Activated CD4-positive, alpha-beta T cell treated with anti-CD3 and anti-CD28 coated beads, Interleukin-2, amount 10 ng/mL, durations not matched to agents 24 days and 14 days (primary cell): ENCODE measurements around the gene DIP2C. TPM values are rescaled to one million over a fixed set of nuclear protein-coding genes. Genes with fewer than 3 reads are reported as not detected.
"Not testable (repeated sequence)": the region's sequence is repeated elsewhere in the genome, so short reads cannot be mapped to it uniquely, and the experiment has no call there.

Experiments used
- DNase-seq: peaks from one replicate; pipeline ENCODE4 v3.0.0; 2022
- H3K27ac Mint-ChIP-seq: one replicate; pipeline ENCODE4 v1.8.0; 2022; ENCODE audit warnings: mild to moderate bottlenecking, mixed read lengths
- H3K27me3 Mint-ChIP-seq: one replicate; pipeline ENCODE4 v1.8.0; 2022; ENCODE audit warnings: mixed read lengths
- H3K36me3 Mint-ChIP-seq: one replicate; pipeline ENCODE4 v1.8.0; 2022; ENCODE audit warnings: low read depth, mild to moderate bottlenecking, mixed read lengths
- H3K4me1 Mint-ChIP-seq: one replicate; pipeline ENCODE4 v1.8.0; 2021; ENCODE audit warnings: mixed read lengths
- H3K4me3 Mint-ChIP-seq: one replicate; pipeline ENCODE4 v1.8.0; 2022; ENCODE audit warnings: mild to moderate bottlenecking, moderate library complexity, mixed read lengths
- H3K9me3 Mint-ChIP-seq: one replicate; pipeline ENCODE4 v1.8.0; 2021; ENCODE audit warnings: mixed read lengths
- intact Hi-C: fragments of 100-400 bp; cut with micrococcal nuclease; formaldehyde crosslinking; loops from one replicate; pipeline ENCODE4 v1.15.1; 2023
- total RNA-seq: library from RNA; stranded (reverse); gene quantifications from 2 replicates; pipeline ENCODE4 v1.2.3, GENCODE V29; 2022

DIP2C gene
- total RNA-seq, 1 donor from 2014 or later: 1.4 TPM

DNA sequence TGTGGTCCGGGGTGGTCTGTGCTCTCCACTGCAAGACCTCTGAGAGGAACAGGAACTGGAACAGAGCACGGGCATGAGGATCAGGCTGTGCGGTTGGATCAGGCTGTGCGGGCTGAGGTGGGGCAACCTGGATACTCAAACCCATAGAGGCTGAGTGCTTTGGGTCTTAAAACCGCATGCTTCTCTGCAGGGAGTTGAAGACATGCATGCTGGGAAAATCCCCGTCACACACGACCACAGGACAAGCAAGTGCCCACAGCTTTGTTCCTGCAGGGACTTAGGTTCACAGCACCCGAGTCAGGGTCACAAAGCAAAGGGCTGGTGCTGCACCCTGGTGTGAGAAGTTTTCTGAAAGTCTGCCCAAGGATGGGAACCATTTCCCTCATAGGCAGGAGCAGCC, 333.0 kb downstream of the DIP2C start:
- Mint-ChIP-seq H3K36me3 (no peaks in the 10 kb centered on the region), H3K9me3 (no peaks in the 10 kb centered on the region), H3K27me3 (no peaks in the 10 kb centered on the region), H3K4me1 (peaks cover 1% of the 10 kb centered on the region), H3K4me3 (no peak overlapping the region), H3K27ac (no peak overlapping the region)
- DNase-seq: no peak
- intact Hi-C loops: no loop called here

DNA sequence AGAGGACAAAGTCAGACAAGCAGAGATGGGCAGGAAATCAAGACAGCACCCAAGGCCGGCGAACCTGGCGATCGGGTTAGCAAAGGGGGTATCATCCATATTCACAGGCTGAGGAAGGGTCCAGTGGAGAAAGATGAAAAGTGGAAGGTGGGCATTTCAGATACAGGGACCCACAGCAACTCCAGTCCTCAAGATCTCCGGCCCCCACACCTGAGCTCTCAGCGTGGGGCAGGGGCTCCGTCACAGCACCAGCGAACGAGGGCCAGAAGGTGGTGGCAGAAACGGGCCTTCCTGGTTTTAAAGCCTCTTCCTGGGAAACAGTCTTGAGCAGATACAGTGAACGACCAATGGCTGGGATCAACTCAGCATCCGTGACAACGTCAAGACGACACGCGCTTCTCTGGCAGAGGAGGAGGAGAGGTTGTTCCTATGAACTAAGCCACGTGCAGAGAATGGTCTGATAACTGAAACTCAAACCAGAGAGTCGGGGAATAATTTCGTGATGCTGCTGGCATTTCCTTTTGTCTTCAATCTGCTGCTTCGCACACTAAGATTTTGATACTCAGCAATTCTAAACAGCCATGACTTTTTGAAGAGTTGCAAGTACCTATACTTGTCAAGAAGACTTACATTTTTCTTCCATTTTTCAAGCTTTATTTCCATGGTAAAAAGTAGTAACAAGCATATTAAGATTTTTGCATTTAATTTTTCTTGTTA, 334.4 kb downstream of the DIP2C start:
- no peaks in the 10 kb centered on the region for H3K9me3 Mint-ChIP-seq
- peaks cover 1% of the 10 kb centered on the region for H3K4me1 Mint-ChIP-seq
- no peak overlapping the region for H3K4me3 Mint-ChIP-seq
- intact Hi-C loops: no loop called here
- H3K27ac Mint-ChIP-seq: no peak overlapping the region
- no peak for DNase-seq
- H3K36me3 Mint-ChIP-seq: no peaks in the 10 kb centered on the region
- H3K27me3 Mint-ChIP-seq: no peaks in the 10 kb centered on the region

DNA sequence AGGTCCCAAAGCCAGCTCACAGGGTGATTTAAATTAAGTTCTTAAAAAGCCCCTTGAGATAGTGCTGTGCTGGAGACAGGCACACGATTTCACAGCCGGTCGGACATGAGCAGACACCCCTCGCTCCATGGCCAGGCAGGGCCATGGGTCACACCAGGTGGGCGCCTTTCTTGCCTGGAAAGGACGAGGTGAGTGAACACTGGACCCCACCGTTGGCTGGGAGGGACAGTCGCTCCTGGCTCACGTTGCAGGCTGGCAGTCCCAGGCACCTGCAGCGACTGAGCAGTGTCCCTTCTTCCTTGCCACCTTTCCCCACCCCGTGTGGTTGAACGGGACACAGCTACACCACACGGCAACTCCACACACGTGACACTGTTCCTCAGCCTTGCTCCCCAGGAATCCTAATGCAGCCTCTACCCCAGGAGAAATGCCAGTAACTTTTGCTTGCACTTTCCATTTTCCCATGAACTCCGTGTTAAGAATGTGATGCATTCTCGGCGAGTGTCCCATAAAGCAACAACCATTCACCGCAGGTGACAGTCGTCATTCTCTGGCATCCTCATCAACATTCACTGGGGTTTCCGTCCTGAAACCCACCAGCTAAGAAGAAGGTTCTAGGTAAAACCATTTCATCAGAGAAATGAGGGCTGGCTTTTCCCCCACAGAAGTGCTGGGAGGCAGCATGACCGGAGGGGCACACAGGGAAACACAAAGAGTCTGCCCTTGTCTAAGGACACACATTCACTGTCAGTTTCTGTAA, 336.8 kb downstream of the DIP2C start:
- intact Hi-C loops: no loop called here
- no peak overlapping the region for H3K4me3 Mint-ChIP-seq
- peaks cover 1% of the 10 kb centered on the region for H3K4me1 Mint-ChIP-seq
- no peaks in the 10 kb centered on the region for H3K27me3 Mint-ChIP-seq
- no peak overlapping the region for H3K27ac Mint-ChIP-seq
- H3K9me3 Mint-ChIP-seq: no peaks in the 10 kb centered on the region
- DNase-seq: no peak
- H3K36me3 Mint-ChIP-seq: peaks cover 3% of the 10 kb centered on the region

DNA sequence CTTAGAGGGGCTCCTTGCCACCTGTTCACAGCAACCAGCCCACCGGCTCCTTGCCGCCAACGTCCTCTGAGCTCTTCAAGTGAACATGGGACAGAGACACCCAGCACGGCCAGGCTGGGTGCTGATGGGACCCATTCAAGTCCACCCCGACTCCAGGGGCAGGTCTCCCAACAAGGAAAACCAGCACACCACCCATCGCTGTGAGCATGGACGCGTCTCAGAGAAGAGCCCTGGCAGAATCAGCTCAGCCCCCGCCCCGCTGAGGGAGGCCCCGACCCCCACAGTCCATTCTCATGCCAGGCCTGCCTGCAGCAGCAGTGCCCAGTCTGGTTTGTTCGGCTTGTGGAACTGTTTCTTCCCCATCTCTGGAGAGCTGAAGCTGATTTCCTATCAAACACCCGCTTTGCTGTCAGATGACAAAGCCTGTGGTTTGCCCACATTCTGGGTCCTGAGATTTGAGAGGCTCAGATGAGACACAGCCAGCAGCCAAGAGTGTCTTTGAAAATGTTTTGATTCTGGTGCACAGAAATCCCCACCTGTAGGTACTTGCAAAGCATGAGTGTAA, 337.6 kb downstream of the DIP2C start:
- Mint-ChIP-seq H3K27me3 (no peaks in the 10 kb centered on the region), H3K4me1 (peaks cover 1% of the 10 kb centered on the region), H3K9me3 (no peaks in the 10 kb centered on the region), H3K4me3 (no peak overlapping the region), H3K27ac (no peak overlapping the region), H3K36me3 (peaks cover 6% of the 10 kb centered on the region)
- intact Hi-C loops: no loop called here
- peak; percentile 65 for DNase-seq

DNA sequence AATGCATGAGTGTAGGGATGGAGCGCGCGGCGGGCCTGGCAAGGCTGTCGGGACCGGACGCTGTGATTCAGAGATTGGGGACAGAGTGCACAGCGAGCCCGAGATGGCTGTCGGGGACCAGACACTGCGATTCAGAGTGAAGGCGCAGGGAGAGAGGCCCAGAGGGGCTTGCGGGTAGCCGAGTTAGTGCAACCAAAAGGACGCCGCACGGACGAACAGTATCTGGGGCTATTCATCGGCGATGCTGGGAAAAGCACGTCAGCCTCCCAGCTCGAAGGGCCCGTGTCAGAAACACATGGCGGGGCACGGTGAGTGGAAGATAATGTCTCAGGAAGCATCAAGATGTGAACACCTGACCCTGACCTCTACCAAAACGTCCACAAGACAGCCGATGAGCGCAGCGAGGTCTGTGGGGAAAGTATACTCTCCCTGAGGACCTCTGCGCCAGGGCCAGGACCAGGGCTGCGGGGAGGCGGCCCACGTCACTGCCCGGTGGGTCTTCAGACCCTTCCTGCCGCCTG, 338.4 kb downstream of the DIP2C start:
- intact Hi-C loops: no loop called here
- Mint-ChIP-seq H3K9me3 (no peaks in the 10 kb centered on the region), H3K27me3 (no peaks in the 10 kb centered on the region), H3K27ac (no peak overlapping the region), H3K4me1 (peaks cover 1% of the 10 kb centered on the region), H3K4me3 (no peak overlapping the region), H3K36me3 (peaks cover 6% of the 10 kb centered on the region)
- DNase-seq: no peak

DNA sequence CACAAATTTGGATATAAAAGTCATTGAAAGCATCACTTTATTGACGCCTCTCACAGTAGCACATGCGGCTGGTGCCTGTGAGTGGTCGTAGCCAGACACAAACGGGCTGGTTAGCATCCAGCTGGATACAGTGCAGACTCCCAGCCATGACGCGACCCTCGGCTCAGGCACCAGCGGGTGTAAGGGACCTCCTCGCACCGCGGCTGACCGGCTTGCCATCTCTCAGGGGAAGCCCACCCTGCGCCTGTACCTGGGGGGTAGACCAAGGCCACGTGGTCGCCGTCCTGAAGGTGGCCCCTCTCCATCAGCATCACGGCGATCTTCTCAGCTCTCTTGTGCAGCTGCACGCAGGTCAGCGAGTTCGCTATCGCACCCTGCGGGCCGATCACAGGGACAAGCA, 340.4 kb downstream of the DIP2C start:
- no peak overlapping the region for H3K4me3 Mint-ChIP-seq

DNA sequence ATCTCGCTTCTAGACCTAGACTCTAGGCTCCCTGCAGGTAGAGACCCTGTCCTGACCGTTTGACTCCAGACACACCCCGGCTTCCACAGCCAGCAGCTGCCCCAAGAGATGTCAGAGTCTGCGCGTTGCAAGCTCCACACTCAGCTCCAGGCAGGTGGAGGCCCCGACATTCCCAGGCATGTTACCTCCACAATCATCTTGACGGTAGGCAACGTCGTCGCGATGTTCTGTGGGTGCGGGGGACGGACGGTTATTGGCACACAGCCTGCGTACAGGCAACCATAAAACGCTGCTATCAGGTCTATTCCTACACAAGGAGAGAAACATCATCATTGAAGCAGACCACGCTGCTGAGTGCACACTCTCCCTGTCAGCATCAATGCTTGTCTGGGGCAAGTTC, 341.0 kb downstream of the DIP2C start:
- H3K4me1 Mint-ChIP-seq: peaks cover 1% of the 10 kb centered on the region
- no peak overlapping the region for H3K27ac Mint-ChIP-seq
- peaks cover 6% of the 10 kb centered on the region for H3K36me3 Mint-ChIP-seq
- no peak overlapping the region for H3K4me3 Mint-ChIP-seq
- no peaks in the 10 kb centered on the region for H3K27me3 Mint-ChIP-seq
- no peak for DNase-seq
- H3K9me3 Mint-ChIP-seq: no peaks in the 10 kb centered on the region
- intact Hi-C loops: no loop called here

More for the DNA sequence above, 340.4 kb downstream of the DIP2C start:
- H3K4me1 Mint-ChIP-seq: peaks cover 1% of the 10 kb centered on the region
- H3K36me3 Mint-ChIP-seq: peaks cover 6% of the 10 kb centered on the region
- H3K9me3 Mint-ChIP-seq: no peaks in the 10 kb centered on the region
- intact Hi-C loops: no loop called here
- DNase-seq: no peak
- no peaks in the 10 kb centered on the region for H3K27me3 Mint-ChIP-seq
- H3K27ac Mint-ChIP-seq: no peak overlapping the region

DNA sequence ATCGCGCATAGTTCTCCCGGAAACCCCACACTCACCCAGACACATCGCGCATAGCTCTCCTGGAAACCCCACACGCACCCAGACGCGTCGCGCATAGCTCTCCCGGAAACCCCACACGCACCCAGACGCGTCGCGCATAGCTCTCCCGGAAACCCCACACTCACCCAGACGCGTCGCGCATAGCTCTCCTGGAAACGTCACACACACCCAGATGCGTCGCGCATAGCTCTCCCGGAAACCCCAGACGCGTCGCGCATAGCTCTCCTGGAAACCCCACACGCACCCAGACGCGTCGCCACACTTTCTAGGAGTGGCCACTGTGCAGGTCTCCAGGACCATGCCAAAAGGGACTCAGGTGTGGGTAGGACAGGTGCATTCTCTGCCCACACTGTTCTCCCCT, 341.7 kb downstream of the DIP2C start:
- intact Hi-C loops, H3K27me3 Mint-ChIP-seq, H3K27ac Mint-ChIP-seq, H3K4me3 Mint-ChIP-seq, DNase-seq, H3K36me3 Mint-ChIP-seq, H3K9me3 Mint-ChIP-seq, H3K4me1 Mint-ChIP-seq: not testable (repeated sequence)

DNA sequence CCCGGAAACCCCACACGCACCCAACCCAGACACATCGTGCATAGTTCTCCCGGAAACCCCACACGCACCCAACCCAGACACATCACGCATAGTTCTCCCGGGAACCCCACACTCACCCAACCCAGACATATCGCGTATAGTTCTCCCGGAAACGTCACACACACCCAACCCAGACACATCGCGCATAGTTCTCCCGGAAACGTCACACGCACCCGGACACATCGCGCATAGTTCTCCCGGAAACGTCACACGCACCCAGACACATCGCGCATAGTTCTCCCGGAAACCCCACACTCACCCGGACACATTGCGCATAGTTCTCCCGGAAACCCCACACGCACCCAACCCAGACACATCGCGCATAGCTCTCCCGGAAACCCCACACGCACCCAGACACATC, 342.3 kb downstream of the DIP2C start:
- H3K4me1 Mint-ChIP-seq, H3K36me3 Mint-ChIP-seq, intact Hi-C loops, H3K27ac Mint-ChIP-seq, H3K9me3 Mint-ChIP-seq, H3K4me3 Mint-ChIP-seq, DNase-seq, H3K27me3 Mint-ChIP-seq: not testable (repeated sequence)

DNA sequence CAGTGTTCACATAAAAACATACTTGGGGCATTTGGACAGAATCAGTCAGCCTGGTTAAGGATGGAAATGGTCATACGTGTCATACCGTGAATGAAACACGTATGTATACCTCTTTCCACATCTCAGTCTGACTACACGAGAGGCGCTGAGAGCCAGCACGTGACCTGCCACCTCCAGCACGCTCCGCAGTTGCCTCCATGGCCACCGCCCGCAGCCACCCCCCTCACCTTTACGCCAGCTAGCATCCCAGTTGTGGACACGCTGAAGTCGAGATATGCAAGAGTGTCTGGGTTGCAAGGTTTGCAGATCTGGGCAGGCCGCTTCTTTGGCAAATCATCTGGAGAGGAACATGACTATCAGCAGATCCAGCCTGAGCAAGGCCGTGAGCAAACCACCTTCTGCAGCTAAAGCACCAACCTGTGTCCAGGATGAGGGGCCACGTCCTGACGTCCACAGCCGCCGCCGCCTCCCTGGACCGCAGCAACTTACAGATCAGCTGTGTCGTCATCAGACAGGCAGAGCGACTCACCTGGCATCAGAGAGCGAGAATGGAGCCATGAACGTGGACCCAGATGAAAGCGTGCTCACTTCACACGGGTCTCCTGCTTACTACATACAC, 344.8 kb downstream of the DIP2C start:
- no peak overlapping the region for H3K27ac Mint-ChIP-seq
- intact Hi-C loops: no loop called here
- H3K4me1 Mint-ChIP-seq: no peaks in the 10 kb centered on the region
- H3K4me3 Mint-ChIP-seq: no peak overlapping the region
- peaks cover 6% of the 10 kb centered on the region for H3K36me3 Mint-ChIP-seq
- H3K9me3 Mint-ChIP-seq: no peaks in the 10 kb centered on the region
- H3K27me3 Mint-ChIP-seq: no peaks in the 10 kb centered on the region
- no peak for DNase-seq

DNA sequence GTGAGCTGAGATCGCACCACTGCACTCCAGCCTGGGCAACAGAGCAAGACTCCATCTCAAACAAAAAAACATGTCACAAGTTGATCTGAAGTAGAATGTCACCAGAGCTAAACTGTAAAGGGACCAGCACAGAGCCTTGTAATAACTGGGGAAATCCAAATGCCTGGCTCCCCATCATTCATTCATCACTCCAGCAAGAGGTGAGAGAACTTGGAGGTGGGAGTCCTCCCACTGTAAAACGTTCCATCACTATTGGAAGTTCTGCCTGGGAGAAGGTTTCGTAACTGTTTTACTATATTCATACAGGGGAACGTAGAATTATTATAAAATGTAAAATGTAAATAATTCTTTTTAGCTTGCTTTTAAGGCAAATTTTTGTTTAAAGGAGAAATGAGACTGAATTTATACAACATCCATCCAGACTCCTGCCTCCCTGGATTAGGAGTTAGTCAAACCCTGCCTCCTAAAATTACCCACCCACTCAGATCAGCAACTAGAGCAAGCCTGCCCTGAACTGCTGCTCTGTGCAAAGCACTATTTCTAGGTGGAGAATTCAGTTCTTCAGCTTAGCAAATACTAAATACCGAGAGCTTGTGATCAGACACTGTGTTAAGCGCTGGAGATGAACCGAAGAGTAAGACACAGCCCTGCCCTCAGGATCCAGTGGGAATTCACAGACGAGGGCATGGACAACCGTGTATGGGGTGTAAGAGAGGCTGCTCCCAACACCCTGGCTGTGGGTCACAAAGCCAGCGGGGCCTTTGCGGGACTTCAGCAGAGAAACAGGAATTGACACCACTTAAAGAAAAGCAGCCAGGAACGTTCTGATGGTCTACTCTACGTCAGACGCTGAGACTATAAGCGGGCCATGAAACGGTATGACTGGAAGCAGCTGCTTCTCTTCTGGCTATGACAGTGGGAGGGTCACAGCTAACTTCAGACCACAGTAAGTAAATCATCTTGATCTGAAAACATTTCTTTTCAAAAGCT, 345.9 kb downstream of the DIP2C start:
- Mint-ChIP-seq H3K27me3 (no peaks in the 10 kb centered on the region), H3K9me3 (no peaks in the 10 kb centered on the region), H3K36me3 (peaks cover 6% of the 10 kb centered on the region), H3K27ac (no peak overlapping the region), H3K4me1 (no peaks in the 10 kb centered on the region), H3K4me3 (no peak overlapping the region)
- intact Hi-C loops: no loop called here
- DNase-seq: no peak

DNA sequence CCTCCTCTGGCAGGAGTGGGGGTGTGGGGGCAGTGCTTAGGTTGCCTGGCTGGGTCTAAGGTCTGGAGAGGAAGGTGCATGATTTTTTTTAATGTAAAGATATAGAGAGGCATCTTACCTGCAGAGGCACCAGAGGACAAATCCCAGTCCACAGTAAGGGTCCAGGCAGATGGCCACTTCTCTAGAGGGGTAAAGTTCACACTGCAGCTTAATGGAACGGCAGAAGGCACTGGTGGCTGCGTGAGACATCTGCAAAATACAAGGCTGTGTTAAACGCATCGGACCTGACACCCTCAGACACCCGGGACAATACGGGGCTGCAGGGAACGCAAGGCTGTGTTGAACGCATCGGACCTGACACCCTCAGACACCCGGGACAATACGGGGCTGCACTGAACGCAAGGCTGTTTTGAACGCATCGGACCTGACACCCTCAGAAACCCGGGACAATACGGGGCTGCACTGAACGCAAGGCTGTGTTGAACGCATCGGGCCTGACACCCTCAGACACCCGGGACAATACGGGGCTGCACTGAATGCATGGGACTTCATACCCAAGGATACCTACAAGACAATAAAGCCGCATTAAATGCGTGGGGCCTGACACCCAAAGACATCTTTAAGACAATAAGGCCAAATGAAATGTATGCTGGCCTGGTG, 348.3 kb downstream of the DIP2C start:
- H3K27ac Mint-ChIP-seq: no peak overlapping the region
- H3K9me3 Mint-ChIP-seq: no peaks in the 10 kb centered on the region
- intact Hi-C loops: no loop called here
- H3K27me3 Mint-ChIP-seq: no peaks in the 10 kb centered on the region
- DNase-seq: no peak
- no peaks in the 10 kb centered on the region for H3K4me1 Mint-ChIP-seq
- H3K4me3 Mint-ChIP-seq: no peak overlapping the region
- no peaks in the 10 kb centered on the region for H3K36me3 Mint-ChIP-seq

DNA sequence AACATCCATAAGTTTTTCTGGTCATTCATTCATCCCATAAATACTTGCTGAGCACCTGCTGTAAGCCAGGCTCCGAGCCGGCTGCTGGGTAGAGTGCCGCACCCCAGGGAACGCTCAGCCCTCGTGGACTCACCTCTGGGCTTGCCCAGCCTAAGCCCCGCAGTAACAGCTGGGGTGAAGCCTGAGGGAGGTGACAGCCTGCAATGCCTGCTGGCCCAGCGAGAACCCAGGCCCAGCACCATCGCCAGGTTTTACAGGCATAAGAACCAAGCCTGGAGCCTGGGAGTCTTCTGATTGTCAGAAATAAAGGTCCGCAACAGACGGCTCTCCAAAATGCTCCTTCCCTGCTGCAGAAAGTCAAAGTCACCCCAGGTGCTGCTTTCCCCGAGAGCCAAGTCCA, 348.8 kb downstream of the DIP2C start:
- intact Hi-C loops: no loop called here
- no peaks in the 10 kb centered on the region for H3K36me3 Mint-ChIP-seq
- no peak overlapping the region for H3K4me3 Mint-ChIP-seq
- no peaks in the 10 kb centered on the region for H3K27me3 Mint-ChIP-seq
- no peak for DNase-seq
- H3K4me1 Mint-ChIP-seq: no peaks in the 10 kb centered on the region
- no peaks in the 10 kb centered on the region for H3K9me3 Mint-ChIP-seq
- no peak overlapping the region for H3K27ac Mint-ChIP-seq
